HG02678 (cell line): ENCODE results near the gene CRYZL1.
A peak's percentile ranks its signal among the peaks of the same experiment; 100 is the strongest.

Experiments used
- ATAC-seq: cut with Tn5 transposase; IDR thresholded peaks from one replicate; pipeline ENCODE4 v1.9.1; 2021; ENCODE audit warnings: mild to moderate bottlenecking, moderate library complexity; ENCODE audit not compliant: unreplicated experiment

The CRYZL1 gene

DNA sequence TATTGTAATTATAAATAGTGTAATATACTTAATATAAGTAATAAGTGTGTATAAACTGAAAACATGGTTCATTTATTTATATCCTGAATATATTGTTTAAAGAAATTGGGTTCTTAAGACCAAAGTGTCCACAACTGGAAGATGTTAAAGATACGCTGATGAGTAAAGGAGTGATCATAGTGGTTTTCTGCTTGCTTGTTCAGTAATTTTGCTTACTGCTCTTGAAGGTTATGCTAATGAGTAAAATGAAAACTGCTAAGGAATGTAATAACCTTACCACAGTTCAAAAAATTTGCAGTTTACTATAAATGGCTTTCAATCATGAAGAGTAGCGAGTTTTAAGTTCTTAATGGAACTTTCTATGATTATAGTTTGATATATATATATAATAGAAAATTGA is 75.0 kb downstream of the CRYZL1 start:
- ATAC-seq: no peak

- no peak for ATAC-seq
Measured at GRCh38 chr21:33562389-33562788, 79.2 kb downstream of the CRYZL1 start.

- no peak for ATAC-seq
Measured at GRCh38 chr21:33561373-33561772, 80.2 kb downstream of the CRYZL1 start.

- no peak for ATAC-seq
Measured at GRCh38 chr21:33560965-33561364, 80.6 kb downstream of the CRYZL1 start.

DNA sequence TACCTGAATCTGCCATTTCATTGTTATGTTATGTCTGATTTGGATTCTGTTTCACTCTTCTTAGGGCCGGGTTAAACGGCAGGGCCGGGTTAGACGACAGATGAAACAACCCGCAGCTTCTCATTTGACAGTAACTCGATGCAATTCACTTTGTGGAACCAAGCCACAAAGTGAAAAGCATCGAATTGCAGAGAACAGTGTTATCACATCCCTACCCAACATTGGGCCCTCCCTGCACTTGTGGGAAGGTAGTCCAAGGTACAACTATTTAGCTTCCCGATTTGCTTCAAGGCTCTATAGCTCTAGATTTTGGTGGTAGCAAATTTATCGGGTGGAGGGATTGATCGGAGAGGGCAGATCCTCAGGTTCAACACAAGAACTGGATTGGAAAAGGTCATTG is 81.7 kb downstream of the CRYZL1 start:
- ATAC-seq: no peak

GRCh38 chr21:33558777-33559421 is 82.6 kb downstream of the CRYZL1 start:
- no peak for ATAC-seq

DNA sequence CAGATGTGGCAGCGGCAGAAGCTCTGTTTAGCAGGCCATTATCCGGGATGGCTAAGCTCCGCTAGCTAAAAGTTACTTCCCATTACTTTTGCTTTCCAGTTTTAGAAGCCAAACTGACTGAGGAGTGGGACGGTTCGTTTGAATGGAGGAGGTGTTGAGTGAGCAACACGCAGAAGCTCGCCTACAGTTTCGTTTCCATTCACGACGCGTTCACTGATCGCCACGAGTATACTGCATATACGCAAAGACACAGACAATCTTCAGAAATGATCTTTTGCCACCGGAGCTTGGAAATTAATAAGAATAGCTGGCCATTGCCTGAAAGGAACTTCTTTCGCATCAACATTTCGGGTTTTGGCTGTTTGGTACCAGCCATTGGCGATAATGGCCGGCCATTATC is 84.1 kb downstream of the CRYZL1 start:
- ATAC-seq: no peak

DNA sequence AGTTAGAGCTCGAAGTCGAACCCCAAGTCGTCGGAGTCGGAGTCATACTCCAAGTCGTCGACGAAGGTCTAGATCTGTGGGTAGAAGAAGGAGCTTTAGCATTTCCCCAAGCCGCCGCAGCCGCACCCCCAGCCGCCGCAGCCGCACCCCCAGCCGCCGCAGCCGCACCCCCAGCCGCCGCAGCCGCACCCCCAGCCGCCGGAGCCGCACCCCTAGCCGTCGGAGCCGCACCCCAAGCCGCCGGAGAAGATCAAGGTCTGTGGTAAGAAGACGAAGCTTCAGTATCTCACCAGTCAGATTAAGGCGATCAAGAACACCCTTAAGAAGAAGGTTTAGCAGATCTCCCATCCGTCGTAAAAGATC is 86.6 kb downstream of the CRYZL1 start:
- ATAC-seq: no peak

- no peak for ATAC-seq
Measured at GRCh38 chr21:33554236-33554981, 87.1 kb downstream of the CRYZL1 start.

DNA sequence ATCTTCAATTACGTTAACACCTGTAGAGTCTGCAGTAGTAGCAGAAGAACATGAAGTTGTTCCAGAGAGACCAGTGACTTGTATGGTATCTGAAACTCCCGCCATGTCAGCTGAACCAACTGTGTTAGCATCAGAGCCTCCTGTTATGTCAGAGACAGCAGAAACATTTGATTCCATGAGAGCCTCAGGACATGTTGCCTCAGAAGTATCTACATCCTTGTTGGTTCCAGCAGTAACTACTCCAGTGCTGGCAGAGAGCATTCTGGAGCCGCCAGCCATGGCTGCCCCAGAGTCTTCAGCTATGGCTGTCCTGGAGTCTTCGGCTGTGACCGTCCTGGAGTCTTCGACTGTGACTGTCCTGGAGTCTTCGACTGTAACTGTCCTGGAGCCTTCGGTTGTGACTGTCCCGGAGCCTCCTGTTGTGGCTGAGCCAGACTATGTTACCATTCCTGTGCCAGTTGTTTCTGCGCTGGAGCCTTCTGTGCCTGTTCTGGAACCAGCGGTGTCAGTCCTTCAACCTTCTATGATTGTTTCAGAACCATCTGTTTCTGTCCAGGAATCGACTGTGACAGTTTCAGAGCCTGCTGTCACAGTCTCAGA is 88.4 kb downstream of the CRYZL1 start:
- ATAC-seq: no peak

GRCh38 chr21:33552093-33552998 is 89.2 kb downstream of the CRYZL1 start:
- ATAC-seq: no peak

- no peak for ATAC-seq
Measured at GRCh38 chr21:33551664-33552063, 89.9 kb downstream of the CRYZL1 start.

DNA sequence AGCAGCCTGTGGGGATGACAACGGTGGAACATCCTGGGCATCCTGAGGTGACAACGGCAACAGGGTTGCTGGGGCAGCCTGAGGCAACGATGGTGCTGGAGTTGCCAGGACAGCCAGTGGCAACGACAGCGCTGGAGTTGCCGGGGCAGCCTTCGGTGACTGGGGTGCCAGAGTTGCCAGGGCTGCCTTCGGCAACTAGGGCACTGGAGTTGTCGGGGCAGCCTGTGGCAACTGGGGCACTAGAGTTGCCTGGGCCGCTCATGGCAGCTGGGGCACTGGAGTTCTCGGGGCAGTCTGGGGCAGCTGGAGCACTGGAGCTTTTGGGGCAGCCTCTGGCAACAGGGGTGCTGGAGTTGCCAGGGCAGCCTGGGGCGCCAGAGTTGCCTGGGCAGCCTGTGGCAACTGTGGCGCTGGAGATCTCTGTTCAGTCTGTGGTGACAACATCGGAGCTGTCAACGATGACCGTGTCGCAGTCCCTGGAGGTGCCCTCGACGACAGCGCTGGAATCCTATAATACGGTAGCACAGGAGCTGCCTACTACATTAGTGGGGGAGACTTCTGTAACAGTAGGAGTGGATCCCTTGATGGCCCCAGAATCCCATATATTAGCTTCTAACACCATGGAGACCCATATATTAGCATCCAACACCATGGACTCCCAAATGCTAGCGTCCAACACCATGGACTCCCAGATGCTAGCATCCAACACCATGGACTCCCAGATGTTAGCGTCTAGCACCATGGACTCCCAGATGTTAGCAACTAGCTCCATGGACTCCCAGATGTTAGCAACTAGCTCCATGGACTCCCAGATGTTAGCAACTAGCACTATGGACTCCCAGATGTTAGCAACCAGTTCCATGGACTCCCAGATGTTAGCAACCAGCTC is 90.5 kb downstream of the CRYZL1 start:
- no peak for ATAC-seq

GRCh38 chr21:33549848-33550771 is 91.4 kb downstream of the CRYZL1 start:
- no peak for ATAC-seq

DNA sequence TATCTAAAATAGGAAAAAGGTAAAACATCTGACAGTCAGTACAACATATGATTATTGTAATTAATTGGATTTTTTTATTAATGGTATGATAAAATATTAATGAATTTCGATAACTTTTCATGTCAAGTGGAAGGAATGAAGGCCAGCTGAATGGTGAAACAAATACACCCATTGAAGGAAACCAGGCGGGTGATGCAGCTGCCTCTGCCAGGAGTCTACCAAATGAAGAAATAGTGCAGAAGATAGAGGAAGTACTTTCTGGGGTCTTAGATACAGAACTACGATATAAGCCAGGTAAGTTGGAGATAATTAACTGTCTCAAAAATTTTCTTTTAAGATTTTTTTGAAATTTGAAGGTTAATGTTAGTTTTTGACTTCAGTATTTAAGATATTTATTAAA is 95.5 kb downstream of the CRYZL1 start:
- no peak for ATAC-seq

GRCh38 chr21:33544451-33545195 is 96.9 kb downstream of the CRYZL1 start:
- no peak for ATAC-seq

- peak; percentile 13 for ATAC-seq
Measured at GRCh38 chr21:33543505-33544129, 97.9 kb downstream of the CRYZL1 start.
